Progenitor cell of endocrine pancreas (in vitro differentiated cells): ENCODE data around the gene ITGAE. TPM values are rescaled to one million over a fixed set of nuclear protein-coding genes. Genes with fewer than 3 reads are reported as not detected.

Experiments
- DNase-seq: peaks from one replicate; pipeline ENCODE4 v3.0.0; 2021; ENCODE audit warnings: low spot score; ENCODE audit not compliant: unreplicated experiment
- H3K27ac Mint-ChIP-seq: 2 replicates; pipeline ENCODE4 v1.8.0; 2021; ENCODE audit warnings: mild to moderate bottlenecking, moderate library complexity, mixed read lengths
- H3K27me3 Mint-ChIP-seq: 2 replicates; pipeline ENCODE4 v1.8.0; 2021; ENCODE audit warnings: mixed read lengths
- H3K36me3 Mint-ChIP-seq: 2 replicates; pipeline ENCODE4 v1.8.0; 2022; ENCODE audit warnings: mixed read lengths; ENCODE audit not compliant: insufficient read depth
- H3K4me1 Mint-ChIP-seq: 2 replicates; pipeline ENCODE4 v1.8.0; 2021; ENCODE audit warnings: low read depth, mixed read lengths
- H3K4me3 Mint-ChIP-seq: 2 replicates; pipeline ENCODE4 v1.8.0; 2021; ENCODE audit warnings: low read depth, mild to moderate bottlenecking, moderate library complexity, mixed read lengths
- H3K9me3 Mint-ChIP-seq: 2 replicates; pipeline ENCODE4 v1.8.0; 2021; ENCODE audit warnings: low read depth, mixed read lengths
- long read RNA-seq: library from polyadenylated mRNA; unstranded; transcript quantifications from one replicate; pipeline ENCODE4 v2.0.0, GENCODE V29; 2020
- total RNA-seq: library from RNA; stranded (reverse); gene quantifications from 2 replicates; pipeline ENCODE4 v1.2.1, GENCODE V29; 2021
- TF ChIP-seq, protein P1 (sequence below): fragments of 200-600 bp; sonication (generic); IDR thresholded peaks from one replicate; pipeline ENCODE4 v1.5.0; 2021; ENCODE audit warnings: antibody characterized with exemption, mild to moderate bottlenecking; ENCODE audit not compliant: unreplicated experiment

The ITGAE gene, protein sequence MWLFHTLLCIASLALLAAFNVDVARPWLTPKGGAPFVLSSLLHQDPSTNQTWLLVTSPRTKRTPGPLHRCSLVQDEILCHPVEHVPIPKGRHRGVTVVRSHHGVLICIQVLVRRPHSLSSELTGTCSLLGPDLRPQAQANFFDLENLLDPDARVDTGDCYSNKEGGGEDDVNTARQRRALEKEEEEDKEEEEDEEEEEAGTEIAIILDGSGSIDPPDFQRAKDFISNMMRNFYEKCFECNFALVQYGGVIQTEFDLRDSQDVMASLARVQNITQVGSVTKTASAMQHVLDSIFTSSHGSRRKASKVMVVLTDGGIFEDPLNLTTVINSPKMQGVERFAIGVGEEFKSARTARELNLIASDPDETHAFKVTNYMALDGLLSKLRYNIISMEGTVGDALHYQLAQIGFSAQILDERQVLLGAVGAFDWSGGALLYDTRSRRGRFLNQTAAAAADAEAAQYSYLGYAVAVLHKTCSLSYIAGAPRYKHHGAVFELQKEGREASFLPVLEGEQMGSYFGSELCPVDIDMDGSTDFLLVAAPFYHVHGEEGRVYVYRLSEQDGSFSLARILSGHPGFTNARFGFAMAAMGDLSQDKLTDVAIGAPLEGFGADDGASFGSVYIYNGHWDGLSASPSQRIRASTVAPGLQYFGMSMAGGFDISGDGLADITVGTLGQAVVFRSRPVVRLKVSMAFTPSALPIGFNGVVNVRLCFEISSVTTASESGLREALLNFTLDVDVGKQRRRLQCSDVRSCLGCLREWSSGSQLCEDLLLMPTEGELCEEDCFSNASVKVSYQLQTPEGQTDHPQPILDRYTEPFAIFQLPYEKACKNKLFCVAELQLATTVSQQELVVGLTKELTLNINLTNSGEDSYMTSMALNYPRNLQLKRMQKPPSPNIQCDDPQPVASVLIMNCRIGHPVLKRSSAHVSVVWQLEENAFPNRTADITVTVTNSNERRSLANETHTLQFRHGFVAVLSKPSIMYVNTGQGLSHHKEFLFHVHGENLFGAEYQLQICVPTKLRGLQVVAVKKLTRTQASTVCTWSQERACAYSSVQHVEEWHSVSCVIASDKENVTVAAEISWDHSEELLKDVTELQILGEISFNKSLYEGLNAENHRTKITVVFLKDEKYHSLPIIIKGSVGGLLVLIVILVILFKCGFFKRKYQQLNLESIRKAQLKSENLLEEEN
- 28.0 and 29.0 TPM in 2 replicates for total RNA-seq
- long read RNA-seq, transcript ITGAE-207 (4 exons, 672 nt) = major isoform, 5 of 8 reads
- long read RNA-seq, partial matches to known transcripts = 0 of 8 reads
- long read RNA-seq, other reads (novel, unspliced or antisense) = 2 of 8 reads

- Mint-ChIP-seq H3K9me3 (no peaks in the 10 kb centered on the region), H3K4me1 (no peaks in the 10 kb centered on the region), H3K27me3 (no peaks in the 10 kb centered on the region), H3K27ac (peak within 1 kb of the TSS; percentile 65), H3K36me3 (peaks cover 5% of the 10 kb centered on the region), H3K4me3 (no peak within 1 kb of the TSS)
- TF ChIP-seq, protein P1, sequence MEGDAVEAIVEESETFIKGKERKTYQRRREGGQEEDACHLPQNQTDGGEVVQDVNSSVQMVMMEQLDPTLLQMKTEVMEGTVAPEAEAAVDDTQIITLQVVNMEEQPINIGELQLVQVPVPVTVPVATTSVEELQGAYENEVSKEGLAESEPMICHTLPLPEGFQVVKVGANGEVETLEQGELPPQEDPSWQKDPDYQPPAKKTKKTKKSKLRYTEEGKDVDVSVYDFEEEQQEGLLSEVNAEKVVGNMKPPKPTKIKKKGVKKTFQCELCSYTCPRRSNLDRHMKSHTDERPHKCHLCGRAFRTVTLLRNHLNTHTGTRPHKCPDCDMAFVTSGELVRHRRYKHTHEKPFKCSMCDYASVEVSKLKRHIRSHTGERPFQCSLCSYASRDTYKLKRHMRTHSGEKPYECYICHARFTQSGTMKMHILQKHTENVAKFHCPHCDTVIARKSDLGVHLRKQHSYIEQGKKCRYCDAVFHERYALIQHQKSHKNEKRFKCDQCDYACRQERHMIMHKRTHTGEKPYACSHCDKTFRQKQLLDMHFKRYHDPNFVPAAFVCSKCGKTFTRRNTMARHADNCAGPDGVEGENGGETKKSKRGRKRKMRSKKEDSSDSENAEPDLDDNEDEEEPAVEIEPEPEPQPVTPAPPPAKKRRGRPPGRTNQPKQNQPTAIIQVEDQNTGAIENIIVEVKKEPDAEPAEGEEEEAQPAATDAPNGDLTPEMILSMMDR = no peak
- DNase-seq = no peak
Measured at GRCh38 chr17:3800362-3801271, at the start of gene ITGAE. ITGAE (minus strand) TSS chr17:3801188; CDS start chr17:3801144, 44 bp downstream.

DNA sequence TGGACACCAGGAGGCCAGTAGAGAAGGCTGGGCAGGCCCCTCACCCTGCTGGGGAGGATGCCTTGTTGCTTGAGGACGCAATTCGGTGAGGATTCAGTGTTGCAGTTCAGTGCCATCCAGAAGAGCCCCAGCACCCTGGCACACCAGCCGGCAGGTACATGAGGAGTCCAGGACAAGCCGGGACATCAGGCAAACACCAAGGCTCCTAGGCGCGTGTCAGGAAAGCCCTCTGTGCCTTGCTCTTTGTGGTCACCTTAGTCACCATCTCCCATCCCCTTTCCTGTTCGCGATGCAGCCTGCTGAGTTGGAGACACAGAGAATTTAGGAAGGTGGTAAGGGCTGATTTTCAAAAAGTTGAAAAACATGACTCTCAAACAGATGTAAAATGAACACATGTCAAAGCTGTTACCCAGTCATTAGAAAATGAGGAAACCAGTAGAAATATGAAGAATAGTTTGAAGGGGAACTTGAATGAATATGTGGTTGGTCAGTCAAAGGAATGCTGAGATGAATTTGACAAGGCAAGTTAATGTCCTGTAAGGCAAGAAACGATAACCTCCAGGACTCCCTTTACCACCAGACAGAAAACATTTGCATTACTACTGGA, 47.3 kb upstream of the ITGAE start:
- no peak for DNase-seq
- TF ChIP-seq, protein P1 = no peak
- Mint-ChIP-seq H3K27me3 (peaks cover 11% of the 10 kb centered on the region), H3K4me1 (peaks cover 11% of the 10 kb centered on the region), H3K36me3 (peaks cover 7% of the 10 kb centered on the region), H3K27ac (no peak overlapping the region), H3K4me3 (no peak overlapping the region), H3K9me3 (no peaks in the 10 kb centered on the region)

GRCh38 chr17:3847165-3847670, 46.2 kb upstream of the ITGAE start:
- peaks cover 11% of the 10 kb centered on the region for H3K27me3 Mint-ChIP-seq

More at GRCh38 chr17:3847165-3847670, 46.2 kb upstream of the ITGAE start:
- no peak for DNase-seq
- H3K4me1 Mint-ChIP-seq = peaks cover 11% of the 10 kb centered on the region
- H3K27ac Mint-ChIP-seq = peak overlapping the region; percentile 50
- peaks cover 7% of the 10 kb centered on the region for H3K36me3 Mint-ChIP-seq
- no peak overlapping the region for H3K4me3 Mint-ChIP-seq
- no peaks in the 10 kb centered on the region for H3K9me3 Mint-ChIP-seq
- TF ChIP-seq, protein P1 = no peak
